Type B pancreatic cell (in vitro differentiated cells): ENCODE data around the gene ABHD18. TPM values are rescaled to one million over a fixed set of nuclear protein-coding genes. Genes with fewer than 3 reads are reported as not detected.
"Not testable (repeated sequence)": the region's sequence is repeated elsewhere in the genome, so short reads cannot be mapped to it uniquely, and the experiment has no call there.

ENCODE experiments used
- DNase-seq: peaks from one replicate; pipeline ENCODE4 v3.0.0; 2021; ENCODE audit warnings: mixed read lengths; ENCODE audit not compliant: unreplicated experiment; ENCODE audit errors: extremely low spot score
- H3K27ac Mint-ChIP-seq: 2 replicates; pipeline ENCODE4 v1.8.0; 2021; ENCODE audit warnings: mild to moderate bottlenecking, mixed read lengths
- H3K27me3 Mint-ChIP-seq: 2 replicates; pipeline ENCODE4 v1.8.0; 2021; ENCODE audit warnings: mixed read lengths
- H3K36me3 Mint-ChIP-seq: 2 replicates; pipeline ENCODE4 v1.8.0; 2021; ENCODE audit warnings: mixed read lengths
- H3K4me1 Mint-ChIP-seq: one replicate; pipeline ENCODE4 v1.8.0; 2021; ENCODE audit warnings: mixed read lengths; ENCODE audit not compliant: unreplicated experiment
- H3K4me3 Mint-ChIP-seq: 2 replicates; pipeline ENCODE4 v1.8.0; 2021; ENCODE audit warnings: mild to moderate bottlenecking, mixed read lengths
- H3K9me3 Mint-ChIP-seq: 2 replicates; pipeline ENCODE4 v1.8.0; 2021; ENCODE audit warnings: mixed read lengths
- total RNA-seq: library from RNA; stranded (reverse); gene quantifications from 2 replicates; pipeline ENCODE4 v1.2.1, GENCODE V29; 2021; ENCODE audit warnings: low replicate concordance
- TF ChIP-seq, protein P1 (sequence below): fragments of 200-600 bp; sonication (generic); conservative IDR thresholded peaks from 2 replicates; pipeline ENCODE4 v1.5.0; 2021; ENCODE audit warnings: antibody characterized with exemption, mild to moderate bottlenecking

ABHD18 gene
- total RNA-seq, 1 donor from 2014 or later: 13.1 TPM

DNA sequence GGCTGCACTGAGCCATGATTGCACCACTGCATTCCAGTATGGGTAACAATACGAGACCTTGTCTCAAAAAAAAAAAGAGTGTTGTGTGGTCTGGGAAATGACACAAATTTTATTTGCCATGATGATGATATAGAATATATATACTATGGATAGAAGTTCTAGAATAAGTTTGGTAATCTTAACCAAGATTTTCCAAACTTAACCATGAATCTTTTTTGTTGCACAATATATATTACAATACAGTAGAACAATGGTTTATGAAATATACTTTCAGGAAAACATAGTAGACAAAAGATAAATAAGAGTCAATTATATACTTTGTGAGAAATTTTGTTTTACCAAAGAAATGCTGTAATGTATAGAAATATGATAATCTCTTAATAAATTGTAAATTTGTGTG lies 35.0 kb upstream of the ABHD18 start:
- Mint-ChIP-seq H3K27me3 (no peaks in the 10 kb centered on the region), H3K36me3 (peaks cover 11% of the 10 kb centered on the region), H3K4me3 (no peak overlapping the region), H3K9me3 (no peaks in the 10 kb centered on the region), H3K27ac (no peak overlapping the region), H3K4me1 (no peaks in the 10 kb centered on the region)
- DNase-seq: no peak
- TF ChIP-seq, protein P1, sequence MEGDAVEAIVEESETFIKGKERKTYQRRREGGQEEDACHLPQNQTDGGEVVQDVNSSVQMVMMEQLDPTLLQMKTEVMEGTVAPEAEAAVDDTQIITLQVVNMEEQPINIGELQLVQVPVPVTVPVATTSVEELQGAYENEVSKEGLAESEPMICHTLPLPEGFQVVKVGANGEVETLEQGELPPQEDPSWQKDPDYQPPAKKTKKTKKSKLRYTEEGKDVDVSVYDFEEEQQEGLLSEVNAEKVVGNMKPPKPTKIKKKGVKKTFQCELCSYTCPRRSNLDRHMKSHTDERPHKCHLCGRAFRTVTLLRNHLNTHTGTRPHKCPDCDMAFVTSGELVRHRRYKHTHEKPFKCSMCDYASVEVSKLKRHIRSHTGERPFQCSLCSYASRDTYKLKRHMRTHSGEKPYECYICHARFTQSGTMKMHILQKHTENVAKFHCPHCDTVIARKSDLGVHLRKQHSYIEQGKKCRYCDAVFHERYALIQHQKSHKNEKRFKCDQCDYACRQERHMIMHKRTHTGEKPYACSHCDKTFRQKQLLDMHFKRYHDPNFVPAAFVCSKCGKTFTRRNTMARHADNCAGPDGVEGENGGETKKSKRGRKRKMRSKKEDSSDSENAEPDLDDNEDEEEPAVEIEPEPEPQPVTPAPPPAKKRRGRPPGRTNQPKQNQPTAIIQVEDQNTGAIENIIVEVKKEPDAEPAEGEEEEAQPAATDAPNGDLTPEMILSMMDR: no peak

DNA sequence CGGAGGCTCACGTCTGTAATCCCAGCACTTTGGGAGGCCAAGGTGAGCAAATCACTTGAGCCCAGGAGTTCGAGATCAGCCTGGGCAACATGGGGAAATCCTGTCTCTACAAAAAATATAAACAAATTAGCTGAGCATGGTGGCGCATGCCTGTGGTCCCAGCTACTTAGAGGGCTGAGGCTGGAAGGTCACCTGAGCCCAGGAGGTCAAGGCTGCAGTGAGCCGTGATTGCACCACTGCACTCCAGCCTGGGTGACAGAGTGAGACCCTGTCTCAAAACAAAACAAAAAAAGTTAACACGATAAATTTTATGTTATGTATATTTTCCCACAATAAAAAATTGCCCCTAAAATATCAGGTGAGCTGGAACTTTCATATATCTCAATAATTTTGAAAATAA lies 33.4 kb upstream of the ABHD18 start:
- not testable (repeated sequence) for H3K4me1 Mint-ChIP-seq, DNase-seq, H3K9me3 Mint-ChIP-seq, H3K27ac Mint-ChIP-seq, H3K36me3 Mint-ChIP-seq, H3K4me3 Mint-ChIP-seq, H3K27me3 Mint-ChIP-seq

DNA sequence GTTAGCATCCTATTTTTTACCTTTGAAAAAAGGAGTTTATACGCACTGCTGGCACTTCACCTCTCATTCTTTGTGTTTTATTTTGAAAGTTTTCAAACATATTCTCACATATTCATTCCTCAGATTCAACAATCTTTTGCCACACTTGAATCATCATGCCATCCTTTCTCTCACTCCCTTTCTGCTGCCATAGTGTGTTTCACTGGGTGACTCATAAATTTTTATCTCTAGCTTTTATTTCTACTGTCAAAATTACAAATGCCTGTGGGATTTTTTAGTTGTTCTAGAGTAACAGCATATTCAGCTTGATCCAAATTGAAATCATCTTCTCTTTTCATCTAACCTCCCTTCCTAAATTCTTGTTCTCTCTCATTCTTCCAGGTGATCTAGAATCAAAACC lies 28.2 kb upstream of the ABHD18 start:
- Mint-ChIP-seq H3K4me3 (no peak overlapping the region), H3K4me1 (no peaks in the 10 kb centered on the region), H3K27me3 (no peaks in the 10 kb centered on the region), H3K27ac (no peak overlapping the region), H3K36me3 (peaks cover 9% of the 10 kb centered on the region), H3K9me3 (no peaks in the 10 kb centered on the region)
- TF ChIP-seq, protein P1: no peak
- no peak for DNase-seq

DNA sequence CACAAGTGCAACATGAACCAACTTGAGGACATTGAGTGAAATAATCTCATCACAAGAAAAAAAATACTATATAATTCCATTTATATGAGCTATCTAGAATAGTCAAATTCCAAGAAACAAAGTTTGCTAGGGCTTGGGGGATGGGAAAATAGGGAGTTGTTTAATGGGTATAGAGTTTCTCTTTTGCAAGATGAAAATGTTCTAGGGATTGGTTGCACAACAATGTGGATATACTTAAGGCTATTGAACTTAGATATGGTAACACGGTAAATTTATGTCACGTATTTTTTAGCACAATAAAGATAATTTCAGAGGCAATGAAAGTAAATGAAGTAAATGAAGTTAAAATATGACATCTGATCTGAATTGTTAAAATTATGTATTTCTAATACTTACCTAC lies 8.1 kb upstream of the ABHD18 start:
- no peaks in the 10 kb centered on the region for H3K4me1 Mint-ChIP-seq
- H3K27ac Mint-ChIP-seq: no peak overlapping the region
- H3K9me3 Mint-ChIP-seq: no peaks in the 10 kb centered on the region
- no peak for DNase-seq
- no peak overlapping the region for H3K4me3 Mint-ChIP-seq
- H3K27me3 Mint-ChIP-seq: no peaks in the 10 kb centered on the region
- TF ChIP-seq, protein P1: no peak
- peaks cover 16% of the 10 kb centered on the region for H3K36me3 Mint-ChIP-seq

DNA sequence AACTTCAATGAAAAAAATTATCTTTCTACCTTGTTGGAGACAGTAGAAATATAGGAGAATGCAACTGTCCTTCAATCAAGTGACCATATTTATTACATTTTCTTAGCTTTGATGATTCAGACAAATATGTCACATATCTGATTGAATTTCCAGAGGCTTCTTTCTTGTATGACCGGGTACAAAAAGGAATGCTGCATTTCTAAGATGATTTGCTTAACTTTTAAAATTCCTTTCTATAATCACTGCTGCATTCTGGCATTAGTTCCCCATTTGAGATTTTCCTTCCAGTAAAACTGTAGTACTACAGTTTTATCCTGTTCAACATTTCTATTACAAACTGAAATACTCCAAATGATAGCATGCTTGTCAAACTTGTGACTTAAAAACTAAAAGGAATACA lies 5.4 kb upstream of the ABHD18 start:
- no peak for DNase-seq
- H3K27me3 Mint-ChIP-seq: no peaks in the 10 kb centered on the region
- H3K4me3 Mint-ChIP-seq: no peak overlapping the region
- H3K36me3 Mint-ChIP-seq: peaks cover 16% of the 10 kb centered on the region
- H3K4me1 Mint-ChIP-seq: peaks cover 7% of the 10 kb centered on the region
- H3K9me3 Mint-ChIP-seq: no peaks in the 10 kb centered on the region
- H3K27ac Mint-ChIP-seq: no peak overlapping the region
- TF ChIP-seq, protein P1: no peak

DNA sequence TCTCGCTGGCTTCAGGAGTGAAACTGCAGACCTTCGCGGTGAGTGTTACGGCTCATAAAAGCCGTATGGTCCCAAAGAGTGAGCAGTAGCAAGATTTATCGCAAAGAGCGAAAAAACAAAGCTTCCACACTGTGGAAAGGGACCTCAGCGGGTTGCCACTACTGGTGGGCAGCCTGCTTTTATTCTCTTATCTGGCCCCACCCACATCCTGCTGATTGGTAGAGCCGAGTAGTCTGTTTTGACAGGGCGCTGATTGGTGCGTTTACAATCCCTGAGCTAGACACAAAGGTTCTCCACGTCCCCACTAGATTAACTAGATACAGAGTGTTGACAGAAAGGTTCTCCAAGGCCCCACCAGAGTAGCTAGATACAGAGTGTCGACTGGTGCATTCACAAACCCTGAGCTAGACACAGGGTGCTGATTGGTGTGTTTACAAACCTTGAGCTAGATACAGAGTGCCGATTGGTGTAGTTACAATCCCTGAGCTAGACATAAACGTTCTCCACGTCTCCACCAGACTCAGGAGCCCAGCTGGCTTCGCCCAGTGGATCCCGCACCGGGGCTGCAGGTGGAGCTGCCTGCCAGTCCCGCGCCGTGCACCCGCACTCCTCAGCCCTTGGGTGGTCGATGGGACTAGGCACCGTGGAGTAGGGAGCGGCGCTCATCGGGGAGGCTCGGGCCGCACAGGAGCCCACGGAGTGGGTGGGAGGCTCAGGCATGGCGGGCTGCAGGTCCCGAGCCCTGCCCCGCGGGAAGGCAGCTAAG lies 1.4 kb upstream of the ABHD18 start:
- not testable (repeated sequence) for H3K36me3 Mint-ChIP-seq, H3K9me3 Mint-ChIP-seq, H3K27me3 Mint-ChIP-seq, DNase-seq
- peak overlapping the region; percentile 88 for H3K27ac Mint-ChIP-seq
- peak overlapping the region; percentile 87 for H3K4me3 Mint-ChIP-seq
- peaks cover 12% of the 10 kb centered on the region for H3K4me1 Mint-ChIP-seq

DNA sequence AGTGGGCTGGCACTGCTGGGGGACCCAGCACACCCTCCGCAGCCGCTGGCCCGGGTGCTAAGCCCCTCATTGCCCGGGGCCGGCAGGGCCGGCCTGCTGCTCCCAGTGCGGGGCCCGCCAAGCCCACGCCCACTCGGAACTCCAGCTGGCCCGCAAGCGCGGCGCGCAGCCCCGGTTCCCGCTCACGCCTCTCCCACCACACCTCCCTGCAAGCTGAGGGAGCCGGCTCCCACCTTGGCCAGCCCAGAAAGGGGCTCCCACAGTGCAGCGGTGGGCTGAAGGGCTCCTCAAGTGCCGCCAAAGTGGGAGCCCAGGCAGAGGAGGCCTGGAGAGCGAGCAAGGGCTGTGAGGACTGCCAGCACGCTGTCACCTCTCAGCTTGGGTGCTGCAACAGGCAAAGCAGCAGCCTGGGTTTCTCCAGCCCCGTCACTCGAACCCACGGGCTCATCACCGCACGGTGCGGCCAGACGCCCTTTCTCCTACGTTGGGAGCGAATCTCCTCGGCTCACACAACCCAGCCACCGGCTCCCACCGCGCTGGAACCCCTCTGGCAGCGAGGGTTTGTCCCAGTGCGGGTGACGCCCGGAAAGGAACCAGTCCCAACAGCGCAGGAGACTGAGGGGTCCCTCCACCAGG lies 662 bp upstream of the ABHD18 start:
- H3K27ac Mint-ChIP-seq: peak overlapping the region; percentile 99
- H3K4me3 Mint-ChIP-seq: peak overlapping the region; percentile 98
- H3K9me3 Mint-ChIP-seq, H3K27me3 Mint-ChIP-seq, H3K36me3 Mint-ChIP-seq, DNase-seq: not testable (repeated sequence)
- H3K4me1 Mint-ChIP-seq: peaks cover 12% of the 10 kb centered on the region
